Thyroid gland (tissue), 4 donors: Measurements from ENCODE around the gene SKIC8. TPM values are rescaled to one million over a fixed set of nuclear protein-coding genes. Genes with fewer than 3 reads are reported as not detected.

Experiments
- DNase-seq, 2 donors: peaks; one replicate each; pipeline ENCODE4 v3.0.0-alpha.2; 2019
- H3K27ac ChIP-seq, 3 donors: fragments of 200-600 bp; sonication (generic); 1 replicate in 2 of 3; 2 replicates in 1 of 3; pipeline ENCODE4 v1.5.1; 2016 to 2019; ENCODE audit warnings: mild to moderate bottlenecking in 1 of 3, moderate library complexity in 1 of 3
- H3K27me3 ChIP-seq: fragments of 200-600 bp; sonication (generic); one replicate; pipeline ENCODE4 v1.5.1; 2019
- H3K36me3 ChIP-seq, 2 donors: fragments of 200-600 bp; sonication (generic); one replicate each; pipeline ENCODE4 v1.5.1; 2016 to 2019
- H3K4me1 ChIP-seq, 2 donors: fragments of 200-600 bp; sonication (generic); one replicate each; pipeline ENCODE4 v1.5.1; 2017 to 2019
- H3K4me3 ChIP-seq, 3 donors: fragments of 200-600 bp; sonication (generic); replicated peaks in 1 of 3; 1 replicate in 2 of 3; 2 replicates in 1 of 3; pipeline ENCODE4 v1.5.1; 2016; ENCODE audit warnings: mild to moderate bottlenecking in 1 of 3
- H3K9me3 ChIP-seq: fragments of 200-600 bp; sonication (generic); one replicate; pipeline ENCODE4 v1.5.1; 2017
- POLR2A ChIP-seq, 2 donors: fragments of 450-650 bp; IDR thresholded peaks; one replicate each; pipeline ENCODE4 v1.6.1; 2017; ENCODE audit warnings: antibody characterized with exemption in 2 of 2, mild to moderate bottlenecking in 2 of 2, moderate library complexity in 1 of 2
- WGBS, 2 donors: methylation state at CpG; one replicate each; pipeline ENCODE4 v1.1.5; 2017; 5-methylcytosine and 5-hydroxymethylcytosine counted together
- intact Hi-C: fragments of 100-400 bp; cut with DNase I; formaldehyde crosslinking; loops from one replicate; pipeline ENCODE4 v1.15.1; 2023
- total RNA-seq, 4 donors: library from RNA; depleted of rRNA; stranded (reverse); fragments of >200 nt; gene quantifications; one replicate each; pipeline ENCODE4 v1.2.3, GENCODE V29; 2016
- TF ChIP-seq, protein P1 (sequence below), 6 experiments: fragments of 200-600 bp in 3 of 6; fragments of 450-650 bp in 3 of 6; sonication (generic) in 3 of 6; IDR thresholded peaks; one replicate each; pipeline ENCODE4 v1.5.1; 2016 to 2019; ENCODE audit warnings: antibody characterized with exemption in 6 of 6, mild to moderate bottlenecking in 2 of 6, inconsistent platforms in 1 of 6, moderate library complexity in 1 of 6

The SKIC8 gene
- total RNA-seq, 4 donors from 2014 or later: 87.0 to 113 (median 101) TPM

DNA sequence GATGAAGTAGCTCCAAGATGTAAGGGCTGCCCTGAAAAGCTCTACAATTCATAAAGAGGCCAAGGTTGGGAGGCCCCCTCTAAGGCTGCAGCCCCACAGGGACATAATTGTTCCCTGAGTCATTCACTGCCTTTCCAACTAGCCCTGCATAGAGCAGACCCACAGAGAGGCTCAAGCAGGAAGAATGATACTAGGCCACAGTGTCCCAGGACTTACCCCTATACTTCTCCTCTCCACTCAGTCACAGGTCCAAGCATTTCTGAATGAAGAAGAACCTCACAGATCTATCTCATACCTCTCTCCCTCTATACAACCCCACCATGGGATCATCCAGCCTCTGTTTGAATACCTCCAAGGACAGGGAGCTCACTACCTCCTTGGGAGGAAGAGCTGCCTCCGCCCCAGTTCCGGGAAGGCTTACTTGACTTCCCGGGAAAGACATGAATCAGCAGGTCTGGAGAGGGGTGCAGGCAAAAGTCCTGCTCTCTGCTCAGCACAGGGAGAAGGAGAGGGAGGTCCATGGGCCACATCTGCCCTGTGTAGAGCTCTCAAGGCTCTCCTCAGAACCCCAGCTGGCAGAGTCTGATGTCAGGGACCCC, 6.9 kb upstream of the SKIC8 start:
- H3K9me3 ChIP-seq: no peaks in the 10 kb centered on the region
- intact Hi-C loops: no loop called here
- 78 to 81% methylated on average over 3 of the region's 3 CpGs for WGBS, 2 donors
- no peak overlapping the region for H3K4me3 ChIP-seq
- H3K4me1 ChIP-seq: peaks cover 0 to 13% of the 10 kb centered on the region in 2 donors
- H3K27ac ChIP-seq: peak overlapping the region in 1 of 3 donors; percentile 49
- H3K36me3 ChIP-seq: no peaks in the 10 kb centered on the region
- no peak for TF ChIP-seq POLR2A (IDR thresholded peaks at IDR 0.05)
- TF ChIP-seq, protein P1, sequence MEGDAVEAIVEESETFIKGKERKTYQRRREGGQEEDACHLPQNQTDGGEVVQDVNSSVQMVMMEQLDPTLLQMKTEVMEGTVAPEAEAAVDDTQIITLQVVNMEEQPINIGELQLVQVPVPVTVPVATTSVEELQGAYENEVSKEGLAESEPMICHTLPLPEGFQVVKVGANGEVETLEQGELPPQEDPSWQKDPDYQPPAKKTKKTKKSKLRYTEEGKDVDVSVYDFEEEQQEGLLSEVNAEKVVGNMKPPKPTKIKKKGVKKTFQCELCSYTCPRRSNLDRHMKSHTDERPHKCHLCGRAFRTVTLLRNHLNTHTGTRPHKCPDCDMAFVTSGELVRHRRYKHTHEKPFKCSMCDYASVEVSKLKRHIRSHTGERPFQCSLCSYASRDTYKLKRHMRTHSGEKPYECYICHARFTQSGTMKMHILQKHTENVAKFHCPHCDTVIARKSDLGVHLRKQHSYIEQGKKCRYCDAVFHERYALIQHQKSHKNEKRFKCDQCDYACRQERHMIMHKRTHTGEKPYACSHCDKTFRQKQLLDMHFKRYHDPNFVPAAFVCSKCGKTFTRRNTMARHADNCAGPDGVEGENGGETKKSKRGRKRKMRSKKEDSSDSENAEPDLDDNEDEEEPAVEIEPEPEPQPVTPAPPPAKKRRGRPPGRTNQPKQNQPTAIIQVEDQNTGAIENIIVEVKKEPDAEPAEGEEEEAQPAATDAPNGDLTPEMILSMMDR (IDR thresholded peaks at IDR 0.05): no peak
- H3K27me3 ChIP-seq: no peaks in the 10 kb centered on the region
- no peak for DNase-seq

DNA sequence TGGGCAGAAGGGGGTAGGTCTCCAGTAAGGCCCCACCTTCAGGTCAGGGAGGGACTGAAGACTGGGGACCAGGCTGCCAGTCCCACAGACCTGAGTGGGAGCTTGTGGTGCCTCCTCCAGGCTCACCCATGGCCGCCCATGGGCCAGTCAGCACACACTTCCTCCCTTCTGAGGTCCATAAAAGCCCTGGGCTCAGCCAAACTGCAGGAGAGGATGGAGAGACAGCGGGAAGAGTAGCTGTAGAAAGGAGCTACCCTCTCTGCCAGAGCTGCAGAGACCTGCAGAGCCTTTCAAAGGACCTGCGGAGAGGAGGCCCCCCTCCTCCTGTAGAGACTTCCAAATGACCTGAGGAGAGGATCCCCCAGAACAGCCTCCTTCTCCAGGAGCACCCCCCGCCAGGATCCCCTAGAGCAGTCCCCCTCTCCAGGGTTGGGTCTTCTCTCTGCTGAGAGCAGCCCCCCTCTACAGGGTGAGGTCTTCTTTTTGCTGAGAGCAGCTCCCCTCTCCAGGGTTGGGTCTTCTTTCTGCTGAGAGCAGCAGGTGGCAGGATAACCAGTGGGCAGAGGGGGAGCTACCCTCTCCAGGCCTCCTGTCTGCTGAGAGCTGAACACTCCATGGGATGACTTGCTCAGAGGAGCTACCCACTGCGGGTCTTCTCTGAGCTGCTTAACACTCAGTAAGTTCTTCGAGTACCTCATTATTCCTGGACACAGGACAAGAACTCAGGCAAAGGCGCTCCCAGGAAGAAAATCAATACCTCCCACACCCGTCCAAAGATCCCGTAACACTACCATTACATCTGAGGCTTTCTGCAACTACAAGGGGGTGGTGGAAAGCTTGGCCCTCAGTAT, 5.0 kb upstream of the SKIC8 start:
- no peak for TF ChIP-seq POLR2A (IDR thresholded peaks at IDR 0.05)
- TF ChIP-seq, protein P1 (IDR thresholded peaks at IDR 0.05): no peak
- intact Hi-C loops: no loop called here
- no peaks in the 10 kb centered on the region for H3K27me3 ChIP-seq
- no peak overlapping the region for H3K4me3 ChIP-seq
- no peaks in the 10 kb centered on the region for H3K36me3 ChIP-seq
- peak overlapping the region; percentile 36 to 58 (median 49) for H3K27ac ChIP-seq
- DNase-seq: no peak
- no peaks in the 10 kb centered on the region for H3K9me3 ChIP-seq
- H3K4me1 ChIP-seq: peaks cover 0 to 19% of the 10 kb centered on the region in 2 donors
- 87 to 89% methylated on average over 7 to 9 of the region's 9 CpGs for WGBS, 2 donors

DNA sequence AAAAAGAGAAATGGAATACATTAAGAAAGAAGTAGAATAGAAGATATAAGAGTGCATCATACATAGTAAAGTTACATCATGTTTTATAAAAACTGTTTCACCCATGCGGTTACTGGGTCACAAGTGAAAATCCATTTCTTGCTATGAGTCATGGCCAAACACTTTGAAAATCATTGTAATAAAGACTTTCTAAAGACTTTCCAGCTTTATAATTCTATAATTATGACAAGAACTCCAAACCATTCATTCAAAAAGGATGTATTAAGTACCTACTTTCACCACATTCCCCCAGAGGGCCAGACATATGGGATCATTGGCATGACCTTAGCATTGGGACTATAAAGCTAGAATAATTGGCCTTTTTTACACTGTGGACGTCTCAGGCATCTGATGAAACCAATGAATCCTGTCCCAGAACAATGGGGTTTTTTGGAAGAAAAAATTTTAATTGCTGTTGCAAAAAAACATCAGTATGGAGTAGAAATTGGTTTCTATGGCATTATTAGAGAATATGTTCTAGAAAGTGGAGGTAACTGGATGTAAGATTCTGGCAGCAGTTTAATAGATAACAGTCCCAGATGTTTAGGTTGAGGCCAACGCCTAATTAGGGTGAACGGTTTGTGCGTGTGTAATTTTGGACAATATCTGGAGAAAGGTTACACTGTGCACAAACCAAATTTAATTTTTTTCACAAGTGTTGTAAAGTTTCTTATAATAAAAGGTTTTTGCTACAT, 3.3 kb upstream of the SKIC8 start:
- Histone ChIP-seq H3K9me3 (no peaks in the 10 kb centered on the region), H3K27ac (no peak overlapping the region), H3K4me3 (no peak overlapping the region), H3K36me3 (no peaks in the 10 kb centered on the region), H3K27me3 (no peaks in the 10 kb centered on the region), H3K4me1 (peaks cover 7 to 17% of the 10 kb centered on the region in 2 donors)
- WGBS, 2 donors: 76 to 78% methylated on average over 5 of the region's 5 CpGs
- intact Hi-C loops: no loop called here
- TF ChIP-seq, protein P1 (IDR thresholded peaks at IDR 0.05): no peak
- no peak for TF ChIP-seq POLR2A (IDR thresholded peaks at IDR 0.05)
- no peak for DNase-seq

DNA sequence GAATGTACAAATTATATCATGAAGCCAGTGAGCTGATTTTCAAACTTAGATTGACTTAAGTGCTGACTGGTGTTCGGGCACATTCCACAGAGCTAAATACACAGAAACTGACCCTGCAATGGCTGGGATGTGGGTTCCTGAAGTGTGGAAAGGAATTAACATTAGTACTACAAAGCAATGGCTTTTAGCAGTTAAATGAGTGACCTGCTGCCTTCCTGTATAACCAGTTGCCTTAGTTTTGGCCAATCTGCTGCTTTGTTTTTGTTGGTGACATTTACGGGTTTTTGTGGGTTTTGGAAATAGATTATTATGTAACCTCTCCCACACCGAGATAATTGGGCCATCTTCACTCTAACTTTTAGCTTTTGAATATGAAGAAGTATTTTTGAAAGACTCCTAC, 2.4 kb upstream of the SKIC8 start:
- intact Hi-C loops: no loop called here
- Histone ChIP-seq H3K9me3 (no peaks in the 10 kb centered on the region), H3K36me3 (no peaks in the 10 kb centered on the region), H3K27ac (no peak overlapping the region), H3K27me3 (no peaks in the 10 kb centered on the region), H3K4me1 (peaks cover 7 to 17% of the 10 kb centered on the region in 2 donors), H3K4me3 (no peak overlapping the region)
- WGBS, 2 donors: 20 to 22% methylated on average over 3 of the region's 3 CpGs
- DNase-seq: no peak
- TF ChIP-seq, protein P1 (IDR thresholded peaks at IDR 0.05): no peak
- TF ChIP-seq POLR2A (IDR thresholded peaks at IDR 0.05): no peak
